Fibroblast of pulmonary artery (primary cell): ENCODE measurements around the gene LENG1.

Experiments used
- DNase-seq: peaks from one replicate; pipeline ENCODE4 v3.0.0-alpha.2; 2010; ENCODE audit warnings: low read depth
- H3K4me3 ChIP-seq: replicated peaks from 2 replicates; pipeline ENCODE4 v1.5.1; 2011; ENCODE audit warnings: low read depth, mild to moderate bottlenecking, control low read depth, low read length, moderate library complexity
- TF ChIP-seq, protein P1 (sequence below): IDR thresholded peaks from 2 replicates; pipeline ENCODE4 v1.5.1; 2011; ENCODE audit warnings: mild to moderate bottlenecking, control low read depth, low read length, inconsistent platforms; ENCODE audit errors: missing control alignments

The LENG1 gene

DNA sequence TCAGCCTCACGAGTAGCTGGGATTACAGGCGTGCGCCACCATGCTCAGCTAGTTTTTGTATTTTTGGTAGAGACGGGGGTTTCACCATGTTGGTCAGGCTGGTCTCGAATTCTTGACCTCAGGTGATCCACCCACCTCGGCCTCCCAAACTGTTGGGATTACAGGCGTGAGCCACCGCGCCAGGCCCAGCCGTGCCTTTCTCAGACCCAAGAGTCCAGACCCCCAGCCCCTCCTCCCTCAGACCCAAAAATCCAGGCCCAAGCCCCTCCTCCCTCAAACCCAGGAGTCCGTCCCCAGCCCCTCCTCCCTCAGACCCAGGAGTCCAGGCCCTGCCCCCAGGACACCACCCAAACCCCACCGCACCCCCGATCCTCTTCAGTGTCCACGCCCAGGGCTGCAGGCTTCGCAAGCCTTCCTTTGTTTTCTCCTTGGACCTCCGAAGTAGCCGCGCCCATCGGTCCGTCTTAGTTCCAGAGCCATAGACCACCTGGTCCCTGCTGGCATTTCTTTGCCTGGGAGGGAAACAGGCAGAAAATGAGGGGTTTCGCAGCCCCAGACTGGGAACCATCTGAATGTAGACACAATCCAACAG lies 9.7 kb upstream of the LENG1 start:
- TF ChIP-seq, protein P1, sequence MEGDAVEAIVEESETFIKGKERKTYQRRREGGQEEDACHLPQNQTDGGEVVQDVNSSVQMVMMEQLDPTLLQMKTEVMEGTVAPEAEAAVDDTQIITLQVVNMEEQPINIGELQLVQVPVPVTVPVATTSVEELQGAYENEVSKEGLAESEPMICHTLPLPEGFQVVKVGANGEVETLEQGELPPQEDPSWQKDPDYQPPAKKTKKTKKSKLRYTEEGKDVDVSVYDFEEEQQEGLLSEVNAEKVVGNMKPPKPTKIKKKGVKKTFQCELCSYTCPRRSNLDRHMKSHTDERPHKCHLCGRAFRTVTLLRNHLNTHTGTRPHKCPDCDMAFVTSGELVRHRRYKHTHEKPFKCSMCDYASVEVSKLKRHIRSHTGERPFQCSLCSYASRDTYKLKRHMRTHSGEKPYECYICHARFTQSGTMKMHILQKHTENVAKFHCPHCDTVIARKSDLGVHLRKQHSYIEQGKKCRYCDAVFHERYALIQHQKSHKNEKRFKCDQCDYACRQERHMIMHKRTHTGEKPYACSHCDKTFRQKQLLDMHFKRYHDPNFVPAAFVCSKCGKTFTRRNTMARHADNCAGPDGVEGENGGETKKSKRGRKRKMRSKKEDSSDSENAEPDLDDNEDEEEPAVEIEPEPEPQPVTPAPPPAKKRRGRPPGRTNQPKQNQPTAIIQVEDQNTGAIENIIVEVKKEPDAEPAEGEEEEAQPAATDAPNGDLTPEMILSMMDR, result no peak
- no peak for DNase-seq
- no peak overlapping the region for H3K4me3 ChIP-seq

DNA sequence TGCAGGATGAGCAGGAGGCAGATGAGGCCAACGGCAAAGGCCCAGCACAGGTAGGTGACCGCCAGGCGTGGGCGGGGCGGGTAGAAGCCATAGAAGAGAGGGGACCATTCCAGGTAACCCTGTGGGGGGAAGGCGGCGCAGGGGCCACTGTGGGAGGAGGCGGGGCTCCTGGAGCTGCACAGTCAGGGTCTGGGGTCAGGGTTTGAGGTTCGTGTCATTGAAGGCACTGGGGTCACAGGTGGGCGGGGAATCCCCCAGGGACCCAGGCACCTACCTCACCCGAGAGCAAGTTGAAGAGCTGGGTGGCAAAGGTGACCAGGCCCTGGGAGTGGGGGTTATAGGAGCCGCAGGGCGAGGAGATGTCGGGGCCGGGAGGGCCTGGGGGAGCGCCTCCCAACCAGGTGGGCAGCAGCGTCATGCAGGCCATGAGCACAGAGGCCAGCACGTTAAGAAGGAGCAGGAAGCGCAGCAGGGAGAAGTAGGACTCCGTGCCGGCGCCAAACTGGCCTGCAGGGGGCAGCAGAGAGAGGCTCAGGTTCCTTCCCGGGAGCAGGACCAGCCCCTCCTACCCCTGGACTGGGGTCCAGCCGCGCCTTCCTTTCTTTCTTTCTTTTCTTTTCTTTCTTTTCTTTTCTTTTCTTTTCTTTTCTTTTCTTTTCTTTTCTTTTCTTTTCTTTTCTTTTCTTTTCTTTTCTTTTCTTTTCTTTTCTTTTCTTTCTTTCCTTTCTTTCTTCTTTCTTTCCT lies 8.8 kb upstream of the LENG1 start:
- peak; percentile 88 for DNase-seq
- H3K4me3 ChIP-seq, result no peak overlapping the region
- TF ChIP-seq, protein P1, result peak; percentile 81

DNA sequence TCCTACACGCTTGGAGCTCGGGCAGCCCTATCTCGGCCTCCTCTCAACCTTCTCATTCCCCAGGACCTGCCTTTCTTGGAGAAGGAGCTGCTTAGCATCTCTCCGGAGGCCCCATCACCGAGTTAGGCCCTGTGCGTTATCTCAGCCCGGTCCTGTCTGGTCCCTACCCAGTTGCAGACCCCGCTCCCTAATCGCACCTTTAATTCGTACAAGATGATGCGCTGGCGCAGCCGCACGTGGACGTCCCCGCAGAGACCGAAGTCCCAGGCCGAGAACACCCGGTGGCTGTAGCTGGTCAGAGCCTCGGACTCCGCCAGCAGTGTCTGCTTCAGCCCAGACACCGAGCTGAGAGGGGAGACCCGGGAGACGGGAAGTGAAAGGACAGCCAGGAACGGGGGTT lies 5.7 kb upstream of the LENG1 start:
- TF ChIP-seq, protein P1, result no peak
- H3K4me3 ChIP-seq, result no peak overlapping the region
- DNase-seq, result no peak

DNA sequence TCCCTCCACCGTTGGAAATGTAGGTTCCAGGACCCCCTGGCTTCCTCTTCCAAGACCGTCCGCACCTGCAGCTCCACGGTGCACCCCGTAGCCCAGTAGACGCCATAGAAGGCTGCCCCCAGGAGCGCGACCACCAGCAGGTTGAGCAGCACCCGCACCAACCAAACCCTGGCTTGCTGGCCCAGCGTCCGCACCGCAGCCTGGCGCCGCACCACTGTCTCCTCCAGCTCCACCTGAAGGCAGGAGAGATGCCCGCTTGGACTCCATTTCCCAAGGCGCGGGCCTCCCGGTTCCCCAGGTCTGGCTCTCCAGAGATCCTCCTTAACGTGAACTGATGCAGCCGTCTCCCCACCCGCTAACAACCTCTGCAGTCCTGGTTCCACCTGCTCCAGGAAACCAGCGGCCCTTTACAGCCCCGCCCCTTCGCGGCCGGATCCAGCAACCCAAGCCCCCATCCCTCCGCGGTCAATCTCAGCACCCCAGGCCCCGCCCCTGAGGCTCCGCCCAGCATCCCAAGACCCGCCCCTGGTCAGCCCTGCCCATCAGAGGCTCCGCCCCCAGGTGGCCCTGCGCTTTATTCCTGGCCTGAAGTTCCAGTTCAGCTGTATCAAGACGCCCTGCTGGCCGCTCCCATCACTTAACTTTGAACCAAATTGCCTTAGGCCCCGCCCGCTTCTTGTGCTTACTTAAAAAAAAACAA lies 5.0 kb upstream of the LENG1 start:
- TF ChIP-seq, protein P1, result no peak
- DNase-seq, result peak; percentile 40
- peak overlapping the region; percentile 17 for H3K4me3 ChIP-seq

DNA sequence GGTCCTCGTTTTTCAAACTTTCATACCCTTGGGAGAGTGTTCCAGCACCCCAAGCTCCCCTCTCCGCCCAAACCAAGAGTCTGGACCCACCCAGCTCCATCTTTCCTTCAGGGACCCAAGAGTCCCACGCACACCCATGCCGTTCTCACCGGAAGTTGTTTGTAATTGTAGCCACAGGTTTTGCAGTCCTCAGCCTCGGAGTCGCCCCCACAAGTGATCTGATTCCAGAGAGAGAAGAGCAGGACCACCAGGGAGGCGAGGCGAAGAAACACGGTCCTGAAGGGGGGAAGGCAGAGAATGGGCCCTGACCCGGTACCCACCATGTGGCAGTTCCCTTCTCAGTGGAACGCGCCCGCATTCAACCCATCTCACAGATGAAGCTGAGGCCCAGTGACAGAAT lies 3.4 kb upstream of the LENG1 start:
- peak overlapping the region; percentile 52 for H3K4me3 ChIP-seq
- TF ChIP-seq, protein P1, result no peak
- no peak for DNase-seq

DNA sequence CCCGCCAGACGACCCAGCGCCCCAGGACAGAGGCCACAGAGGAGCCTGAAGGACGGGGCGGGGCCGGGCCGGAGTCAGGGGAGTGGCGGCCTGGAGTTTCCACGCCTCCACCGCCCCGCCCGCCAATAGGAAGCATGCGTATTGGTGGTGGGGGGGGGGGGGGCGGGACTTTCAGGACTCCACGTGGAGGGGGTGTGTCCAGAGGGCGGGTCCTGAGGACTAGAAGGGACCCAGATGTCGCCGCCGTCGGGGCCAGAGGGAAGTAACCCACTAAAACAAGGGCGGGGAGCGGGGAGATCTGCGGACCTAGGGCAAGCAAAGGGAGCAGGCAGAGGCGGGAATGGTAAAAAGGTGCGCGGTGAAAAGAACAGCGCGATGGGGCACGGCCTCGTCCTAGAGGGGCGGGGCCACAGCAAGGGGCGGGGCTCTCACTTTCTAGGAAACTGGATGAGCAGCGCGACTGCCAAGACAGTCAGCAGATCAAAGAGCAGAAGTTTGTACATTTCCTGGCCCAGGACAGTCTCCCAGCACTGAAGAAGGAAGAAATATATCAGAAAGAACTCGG lies 2.8 kb upstream of the LENG1 start:
- DNase-seq, result peak; percentile 62
- peak overlapping the region; percentile 52 for H3K4me3 ChIP-seq
- TF ChIP-seq, protein P1, result no peak
